Loucy (cell line): ENCODE data around the gene C1QL1.

Source experiments
- EZH2phosphoT487 ChIP-seq: fragments of 200-600 bp; IDR thresholded peaks from 2 replicates; pipeline ENCODE4 v1.6.1; 2018; ENCODE audit warnings: antibody characterized with exemption, mild to moderate bottlenecking, moderate library complexity, borderline replicate concordance
- TF ChIP-seq, protein P1 (sequence below): fragments of 200-600 bp; sonication (generic); conservative IDR thresholded peaks from 2 replicates; pipeline ENCODE4 v1.5.1; 2014; ENCODE audit warnings: mild to moderate bottlenecking, antibody characterized with exemption, low read length

DNA sequence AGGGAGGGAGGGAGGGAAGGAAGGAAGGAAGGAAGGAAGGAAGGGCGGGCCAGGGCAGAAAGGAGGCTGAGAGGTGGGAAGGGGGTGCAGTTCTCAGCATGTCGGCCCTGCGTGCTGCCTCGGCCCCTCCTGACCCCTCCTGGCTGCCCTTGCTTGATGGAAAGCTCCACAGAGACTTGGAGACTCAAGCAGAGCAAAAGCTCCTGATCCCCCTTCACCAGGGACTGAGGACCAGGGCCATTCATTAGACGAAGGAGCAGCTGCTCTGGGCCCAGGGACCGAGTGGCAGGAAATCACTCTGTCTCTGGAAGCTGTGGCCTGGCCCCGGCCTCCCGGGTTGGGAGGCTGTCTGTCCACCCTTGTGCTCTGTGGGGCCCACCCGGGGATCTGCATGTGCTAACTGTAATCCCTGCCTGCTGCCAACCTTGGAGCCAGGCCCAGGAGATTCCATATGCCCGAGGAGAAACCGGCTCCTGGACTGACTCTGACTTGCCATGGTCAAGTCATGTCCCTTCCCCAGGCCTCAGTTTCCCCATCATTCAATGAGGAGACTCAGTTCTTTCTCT lies 27.4 kb upstream of the C1QL1 start:
- TF ChIP-seq, protein P1, sequence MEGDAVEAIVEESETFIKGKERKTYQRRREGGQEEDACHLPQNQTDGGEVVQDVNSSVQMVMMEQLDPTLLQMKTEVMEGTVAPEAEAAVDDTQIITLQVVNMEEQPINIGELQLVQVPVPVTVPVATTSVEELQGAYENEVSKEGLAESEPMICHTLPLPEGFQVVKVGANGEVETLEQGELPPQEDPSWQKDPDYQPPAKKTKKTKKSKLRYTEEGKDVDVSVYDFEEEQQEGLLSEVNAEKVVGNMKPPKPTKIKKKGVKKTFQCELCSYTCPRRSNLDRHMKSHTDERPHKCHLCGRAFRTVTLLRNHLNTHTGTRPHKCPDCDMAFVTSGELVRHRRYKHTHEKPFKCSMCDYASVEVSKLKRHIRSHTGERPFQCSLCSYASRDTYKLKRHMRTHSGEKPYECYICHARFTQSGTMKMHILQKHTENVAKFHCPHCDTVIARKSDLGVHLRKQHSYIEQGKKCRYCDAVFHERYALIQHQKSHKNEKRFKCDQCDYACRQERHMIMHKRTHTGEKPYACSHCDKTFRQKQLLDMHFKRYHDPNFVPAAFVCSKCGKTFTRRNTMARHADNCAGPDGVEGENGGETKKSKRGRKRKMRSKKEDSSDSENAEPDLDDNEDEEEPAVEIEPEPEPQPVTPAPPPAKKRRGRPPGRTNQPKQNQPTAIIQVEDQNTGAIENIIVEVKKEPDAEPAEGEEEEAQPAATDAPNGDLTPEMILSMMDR = no peak
- TF ChIP-seq EZH2phosphoT487 = no peak
